ENCODE measurements around the gene ADAMTS13.

- TF ChIP-seq SP1 (IDR thresholded peaks at IDR 0.05) (no peak), CTCF (IDR thresholded peaks at IDR 0.05; ENCODE audit: low read depth, low read length, missing input control) (no peak), YY1 (IDR thresholded peaks at IDR 0.05) (no peak), TAF1 (conservative IDR thresholded peaks at IDR 0.05) (no peak), RXRA (IDR thresholded peaks at IDR 0.05) (no peak), HNF4G (IDR thresholded peaks at IDR 0.05) (no peak), ATF3 (IDR thresholded peaks at IDR 0.05) (no peak), ZBTB33 (IDR thresholded peaks at IDR 0.05) (no peak), REST (IDR thresholded peaks at IDR 0.05) (no peak), RAD21 (IDR thresholded peaks at IDR 0.05) (no peak), MAX (IDR thresholded peaks at IDR 0.05) (no peak)
These were observed 37.3 kb upstream of the ADAMTS13 start for GRCh38 chr9:133384736-133385321.

Data from liver (tissue), 3 donors.